Measurements from ENCODE around the gene USP32.

- TF ChIP-seq SUZ12 (IDR thresholded peaks at IDR 0.05; ENCODE audit: extremely low read depth, insufficient read depth, insufficient read length) (no peak), ZNF274 (IDR thresholded peaks at IDR 0.05; ENCODE audit: low read depth, low read length) (no peak), YY1 (IDR thresholded peaks at IDR 0.05; ENCODE audit: insufficient read depth, insufficient read length) (no peak)
These were observed 139.5 kb downstream of the USP32 start for GRCh38 chr17:60252459-60252858.
